ENCODE measurements around the gene CNPY3.
"Not testable (repeated sequence)": the region's sequence is repeated elsewhere in the genome, so short reads cannot be mapped to it uniquely, and the experiment has no call there.

CNPY3 gene

GRCh38 chr6:42915732-42916131 lies 13.5 kb upstream of the CNPY3 start, which contains the start of gene PTCRA:
Gene PTCRA (plus strand): TSS chr6:42916053. CDS start chr6:42916070, 17 bp downstream.
- DNase-seq (ENCODE audit: low read depth in 2 of 2), result no peak

GRCh38 chr6:42916288-42916687 lies 13.0 kb upstream of the CNPY3 start:
- no peak for DNase-seq (ENCODE audit: low read depth in 2 of 2)

DNA sequence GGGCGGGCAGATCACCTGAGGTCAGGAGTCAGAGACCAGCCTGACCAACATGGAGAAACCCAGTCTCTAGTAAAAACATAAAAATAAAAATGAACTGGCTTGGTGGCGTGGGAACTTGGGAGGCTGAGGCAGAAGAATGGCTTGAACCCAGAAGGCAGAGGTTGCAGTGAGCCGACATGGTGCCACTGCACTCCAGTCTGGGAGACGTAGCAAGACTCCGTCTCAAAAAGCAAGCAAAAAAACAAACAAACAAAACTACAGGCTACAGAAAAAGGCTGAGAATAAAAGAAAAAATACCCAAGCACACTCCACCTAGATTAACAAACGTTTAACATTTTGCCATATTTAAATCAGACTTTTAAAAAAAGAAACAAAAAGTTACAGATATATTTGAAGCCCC lies 7.5 kb upstream of the CNPY3 start:
- DNase-seq (ENCODE audit: low read depth in 2 of 2), result no peak

DNA sequence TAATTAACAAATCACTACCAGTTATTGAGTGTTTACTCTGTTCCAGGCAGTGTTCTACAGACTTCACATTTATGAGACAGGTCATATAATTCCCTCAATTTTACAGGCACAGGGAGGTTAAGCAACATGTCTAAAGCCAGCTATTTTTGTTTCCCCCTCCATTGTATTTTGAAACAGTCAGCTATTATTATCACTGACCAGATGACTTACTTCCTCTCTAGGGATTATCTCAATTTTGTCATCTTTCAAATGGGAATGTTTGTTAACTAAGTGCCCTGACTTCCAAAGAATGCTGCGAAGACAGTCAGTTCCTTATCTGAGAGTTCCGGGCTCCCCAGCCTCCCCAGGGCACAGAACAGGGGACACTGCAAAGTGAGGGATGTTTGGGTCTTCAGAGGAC lies 5.6 kb upstream of the CNPY3 start:
- DNase-seq (ENCODE audit: low read depth in 2 of 2), result no peak

- DNase-seq (ENCODE audit: low read depth in 2 of 2), result no peak
Measured at GRCh38 chr6:42925248-42925857, 3.9 kb upstream of the CNPY3 start.

GRCh38 chr6:42929821-42930360 lies 611 bp downstream of the CNPY3 start:
- peak; percentile 9 to 29 for DNase-seq (ENCODE audit: low read depth in 2 of 2)

- no peak for DNase-seq (ENCODE audit: low read depth in 2 of 2)
Measured at GRCh38 chr6:42932412-42932811, 3.1 kb downstream of the CNPY3 start.

GRCh38 chr6:42933205-42933604 lies 3.9 kb downstream of the CNPY3 start:
- DNase-seq (ENCODE audit: low read depth in 2 of 2), result no peak

- DNase-seq (ENCODE audit: low read depth in 2 of 2), result no peak
Measured at GRCh38 chr6:42935322-42935721, 6.0 kb downstream of the CNPY3 start.

- DNase-seq (ENCODE audit: low read depth in 2 of 2), result no peak
Measured at GRCh38 chr6:42936398-42936797, 7.1 kb downstream of the CNPY3 start.

GRCh38 chr6:42937548-42938427 lies 8.5 kb downstream of the CNPY3 start:
- DNase-seq (ENCODE audit: low read depth in 2 of 2), result no peak

GRCh38 chr6:42938428-42938796 lies 9.1 kb downstream of the CNPY3 start:
- DNase-seq (ENCODE audit: low read depth in 2 of 2), result no peak

DNA sequence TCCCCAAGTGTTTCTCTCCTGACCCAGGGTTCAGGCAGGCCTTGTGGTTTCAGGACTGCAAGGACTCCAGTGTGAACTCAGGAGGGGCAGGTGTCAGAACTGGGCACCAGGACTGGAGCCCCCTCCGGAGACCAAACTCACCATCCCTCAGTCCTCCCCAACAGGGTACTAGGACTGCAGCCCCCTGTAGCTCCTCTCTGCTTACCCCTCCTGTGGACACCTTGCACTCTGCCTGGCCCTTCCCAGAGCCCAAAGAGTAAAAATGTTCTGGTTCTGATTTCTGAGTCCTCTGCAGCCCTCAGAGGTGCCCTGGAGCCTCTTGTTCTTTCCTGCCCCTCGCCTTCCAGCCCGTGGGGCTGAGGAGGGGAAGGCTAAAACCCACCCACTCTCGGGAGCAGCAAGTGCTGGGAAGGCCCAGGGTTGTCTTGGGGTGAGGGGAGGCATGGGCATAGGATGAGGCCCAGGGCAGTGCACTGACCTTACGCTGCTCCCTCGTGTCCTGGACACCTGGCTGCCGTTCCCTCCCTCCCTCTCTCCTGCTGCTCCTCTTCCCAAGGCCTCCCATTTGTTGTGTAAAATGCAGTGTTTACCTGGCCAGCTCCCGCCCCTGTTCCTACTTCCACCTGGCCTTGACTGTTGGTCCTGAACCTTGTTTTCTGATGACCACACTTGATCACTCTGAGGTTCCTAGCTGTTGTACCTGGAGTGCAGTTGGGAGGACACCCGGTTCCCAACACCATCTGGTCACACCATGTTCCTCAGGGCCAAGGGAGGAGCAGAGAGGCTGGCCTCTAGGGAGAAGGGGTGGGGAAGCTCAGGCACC lies 9.9 kb downstream of the CNPY3 start:
- no peak for DNase-seq (ENCODE audit: low read depth in 2 of 2)

DNA sequence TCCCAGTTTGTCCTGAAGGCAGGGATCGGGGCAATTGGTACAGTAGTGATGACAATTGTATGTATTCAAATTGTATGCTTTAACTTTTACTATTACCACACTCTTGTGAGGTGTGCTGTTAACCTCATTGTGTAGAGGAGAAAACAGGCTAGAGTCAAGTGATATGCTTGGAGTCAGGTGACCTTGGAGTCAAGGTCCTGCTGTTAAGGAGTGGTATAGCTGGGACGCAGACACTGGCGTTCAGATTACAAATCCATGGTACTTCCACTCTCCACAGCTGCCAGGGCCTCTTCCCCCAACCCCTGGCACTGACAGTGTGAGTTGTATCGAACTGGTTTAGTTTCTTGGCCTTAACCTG lies 10.5 kb downstream of the CNPY3 start:
- no peak for DNase-seq (ENCODE audit: low read depth in 2 of 2)

DNA sequence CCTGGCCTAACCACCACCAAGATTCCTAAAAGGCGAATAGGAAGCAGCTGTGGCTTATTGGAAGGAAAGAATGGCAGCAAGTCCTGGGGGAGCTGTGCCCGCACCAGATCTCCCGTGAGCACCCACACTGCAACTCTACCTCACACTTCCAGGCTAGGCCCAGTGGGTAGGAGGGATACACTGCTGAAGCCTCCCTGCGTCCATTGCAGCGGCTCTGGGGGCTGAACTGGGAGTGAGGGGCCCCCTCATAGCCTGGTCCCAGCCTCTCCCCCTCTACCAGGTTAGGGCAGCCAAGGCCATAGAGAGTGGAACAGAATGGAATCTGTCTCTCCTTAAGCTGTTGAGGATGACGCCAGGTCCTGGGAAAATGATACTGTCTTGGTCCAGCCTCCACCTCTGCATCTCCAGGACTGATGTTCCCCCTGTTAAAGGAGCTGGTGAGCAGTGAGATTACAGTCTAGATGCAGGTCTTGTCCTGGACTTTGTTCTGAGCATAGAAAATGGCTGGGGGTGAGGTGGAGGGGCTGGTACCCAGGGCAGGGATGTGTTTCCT lies 11.3 kb downstream of the CNPY3 start:
- no peak for DNase-seq (ENCODE audit: low read depth in 2 of 2)

- not testable (repeated sequence) for DNase-seq (ENCODE audit: low read depth in 2 of 2)
Measured at GRCh38 chr6:42941356-42941755, 12.1 kb downstream of the CNPY3 start.

- DNase-seq (ENCODE audit: low read depth in 2 of 2), result no peak
Measured at GRCh38 chr6:42942444-42942843, 13.2 kb downstream of the CNPY3 start.

GRCh38 chr6:42947950-42948349 lies 18.7 kb downstream of the CNPY3 start:
- no peak for DNase-seq (ENCODE audit: low read depth in 2 of 2)

GRCh38 chr6:42952389-42952788 lies 23.1 kb downstream of the CNPY3 start:
- no peak for DNase-seq (ENCODE audit: low read depth in 2 of 2)

GRCh38 chr6:42954405-42954804 lies 25.1 kb downstream of the CNPY3 start:
- DNase-seq (ENCODE audit: low read depth in 2 of 2), result not testable (repeated sequence)

GRCh38 chr6:42958125-42958524 lies 28.8 kb downstream of the CNPY3 start:
- DNase-seq (ENCODE audit: low read depth in 2 of 2), result no peak

DNA sequence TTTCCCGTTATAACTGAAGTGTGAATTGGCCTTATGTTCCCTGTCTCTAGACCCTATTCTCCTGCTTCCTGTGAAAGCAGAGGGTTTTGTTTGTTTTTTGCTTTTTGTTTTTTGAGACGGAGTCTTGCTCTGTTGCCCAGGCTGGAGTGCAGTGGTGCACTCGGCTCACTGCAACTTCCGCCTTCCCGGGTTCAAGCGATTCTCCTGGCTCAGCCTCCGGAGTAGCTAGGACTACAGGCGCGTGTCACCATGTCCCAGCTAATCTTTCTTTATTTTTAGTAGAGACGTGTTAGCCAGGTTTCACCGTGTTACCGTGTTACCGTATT lies 30.6 kb downstream of the CNPY3 start:
- DNase-seq (ENCODE audit: low read depth in 2 of 2), result no peak

Data from stimulated activated CD4-positive, alpha-beta T cell treated with anti-CD3 and anti-CD28 coated beads, Interleukin-1b, Interleukin-23, amount 100 ng/mL, for 1 hour (primary cell).